ENCODE data around the gene ERN1. TPM values are rescaled to one million over a fixed set of nuclear protein-coding genes. Genes with fewer than 3 reads are reported as not detected.

The ERN1 gene
- total RNA-seq, 4 donors from 2014 or later, result 14.6 to 54.4 (median 30.4) TPM

DNA sequence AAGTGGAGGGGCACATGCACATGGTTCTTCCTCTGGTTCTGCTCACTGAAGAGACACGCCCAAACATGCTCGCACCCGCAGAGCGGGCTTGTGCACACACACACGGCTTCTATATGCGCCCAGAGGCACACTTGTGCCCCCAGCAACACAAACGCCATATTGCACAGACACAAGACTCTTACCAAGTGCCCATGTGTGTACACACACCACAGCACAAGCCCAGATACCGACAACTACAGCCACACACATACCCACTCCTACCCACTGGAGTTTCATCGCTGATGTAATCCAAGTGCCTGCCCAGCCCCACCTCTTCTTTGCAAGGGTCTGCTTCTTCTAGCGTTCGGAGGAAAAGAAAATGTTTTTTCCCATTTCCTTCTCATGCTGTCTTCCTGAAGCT is 138.3 kb downstream of the ERN1 start:
- no peak for TF ChIP-seq CTCF (IDR thresholded peaks at IDR 0.05)
- ATAC-seq (ENCODE audit: low FRiP score) (no peak), DNase-seq (ENCODE audit: low spot score) (no peak)

- no peak for TF ChIP-seq CTCF (IDR thresholded peaks at IDR 0.05)
- DNase-seq (ENCODE audit: low spot score) (no peak), ATAC-seq (ENCODE audit: low FRiP score) (no peak)
Measured at GRCh38 chr17:63989622-63990345, 140.2 kb downstream of the ERN1 start.

Small RNAs within 50 kb of the gene (small RNA-seq; reads per million reads assigned to genes)
- 262,104 reads per million, percentile 100 among the genes with 10 or more reads in this experiment for gene SNORD104

Other genes with a start within 250 kb of the ERN1 start
- gene GH2, start 248.2 kb downstream of the ERN1 start, total RNA-seq, result not detected
- not detected for gene CSH1, start 233.6 kb downstream of the ERN1 start, total RNA-seq
- gene CSHL1, start 218.9 kb downstream of the ERN1 start, total RNA-seq, result not detected
- gene GH1, start 211.3 kb downstream of the ERN1 start, total RNA-seq, result not detected
- gene CD79B, start 197.8 kb downstream of the ERN1 start, total RNA-seq, result 10 to 100 TPM in 1 of 4 donors, 1 to 10 TPM in 3; 4.0 to 15.8 (median 6.0) TPM
- 10 to 100 TPM in 3 of 4 donors, 1 to 10 TPM in 1; 7.0 to 43.3 (median 15.1) TPM for gene SCN4A, start 157.2 kb downstream of the ERN1 start, total RNA-seq
- 1 to 10 TPM in 1 of 4 donors, under 1 TPM in 3; 0.19 to 1.1 (median 0.55) TPM for gene PRR29, start 131.8 kb downstream of the ERN1 start, total RNA-seq
- gene ICAM2, start 109.5 kb downstream of the ERN1 start, total RNA-seq, result 100 to 1,000 TPM in 3 of 4 donors, 10 to 100 TPM in 1; 57.7 to 252 (median 137) TPM
- 100 to 1,000 TPM in 1 of 4 donors, 10 to 100 TPM in 3; 34.8 to 113 (median 85.2) TPM for gene TEX2, start 133.1 kb upstream of the ERN1 start, total RNA-seq

All from omental fat pad (tissue), 4 donors.